DMS53 (cell line): ENCODE measurements around the gene ADD1.
"Not testable (repeated sequence)": the region's sequence is repeated elsewhere in the genome, so short reads cannot be mapped to it uniquely, and the experiment has no call there.

ENCODE experiments used
- DNase-seq: peaks from one replicate; lab custom pipeline; 2025; lab: John Stamatoyannopoulos, UW

The ADD1 gene

DNA sequence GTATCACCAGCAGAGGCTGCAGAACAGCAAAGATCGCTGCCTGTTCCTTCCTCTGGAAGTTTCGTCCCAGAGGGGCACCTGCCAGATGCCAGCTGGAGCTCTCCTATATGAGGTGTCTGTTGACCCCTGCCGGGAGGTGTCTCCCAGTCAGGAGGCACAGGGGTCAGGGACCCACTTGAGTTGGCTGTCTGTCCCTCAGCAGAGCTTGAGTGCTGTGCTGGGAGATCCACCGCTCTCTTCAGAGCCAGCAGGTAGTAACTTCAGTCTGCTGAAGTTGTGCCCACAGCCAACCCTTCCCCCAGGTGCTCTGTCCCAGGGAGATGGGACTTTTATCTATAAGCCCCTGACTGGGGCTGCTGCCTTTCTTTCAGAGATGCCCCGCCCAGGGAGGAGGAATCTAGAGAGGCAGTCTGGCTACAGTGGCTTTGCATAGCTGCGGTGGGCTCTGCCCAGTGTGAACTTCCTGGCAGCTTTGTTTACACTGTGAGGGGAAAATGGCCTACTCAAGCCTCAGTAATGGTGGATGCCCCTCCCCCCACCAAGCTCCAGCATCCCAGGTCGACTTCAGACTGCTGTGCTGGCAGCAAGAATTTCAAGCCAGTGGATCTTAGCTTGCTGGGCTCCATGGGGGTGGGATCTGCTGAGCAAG, 78.9 kb downstream of the ADD1 start:
- DNase-seq = not testable (repeated sequence)

DNA sequence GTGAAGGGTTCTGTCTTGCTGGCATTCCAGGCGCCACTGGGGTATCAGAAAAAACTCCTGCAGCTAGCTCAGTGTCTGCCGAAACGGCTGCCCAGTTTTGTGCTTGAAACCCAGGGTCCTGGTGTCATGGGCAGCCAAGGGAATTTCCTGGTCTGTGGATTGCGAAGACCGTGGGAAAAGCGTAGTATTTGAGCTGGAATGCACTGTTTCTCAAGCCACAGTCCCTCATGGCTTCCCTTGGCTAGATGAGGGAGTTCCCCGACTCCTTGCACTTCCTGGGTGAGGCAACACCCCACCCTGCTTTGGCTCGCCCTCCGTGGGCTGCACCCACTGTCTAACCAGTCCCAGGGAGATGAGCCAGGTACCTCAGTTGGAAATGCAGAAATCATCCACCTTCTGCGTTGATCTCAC, 79.5 kb downstream of the ADD1 start:
- no peak for DNase-seq

DNA sequence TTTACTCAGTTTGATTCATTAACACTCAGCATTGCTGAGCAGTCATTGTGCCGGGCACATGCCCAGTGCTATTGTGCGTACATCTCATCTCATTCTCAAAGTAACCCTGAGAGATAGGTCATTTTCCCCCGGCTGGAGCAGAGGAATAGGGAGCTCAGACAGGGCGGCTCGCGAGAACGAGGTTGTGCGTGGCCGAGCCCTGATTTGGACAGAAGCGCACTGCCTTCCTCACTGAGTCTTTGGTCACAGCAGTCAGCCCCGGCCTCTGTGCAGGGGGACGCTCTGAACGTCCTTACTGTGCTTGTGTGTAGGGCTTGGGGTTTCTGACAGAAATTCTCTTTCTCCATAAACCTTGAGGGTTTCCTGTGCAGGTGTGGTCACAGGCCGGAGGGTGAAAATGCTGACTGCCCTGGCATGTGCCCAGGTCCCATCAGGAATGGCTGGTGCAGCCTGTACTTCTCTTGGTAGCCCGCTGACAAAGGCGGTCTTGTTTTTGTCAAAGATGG, 80.1 kb downstream of the ADD1 start:
- DNase-seq = no peak

DNA sequence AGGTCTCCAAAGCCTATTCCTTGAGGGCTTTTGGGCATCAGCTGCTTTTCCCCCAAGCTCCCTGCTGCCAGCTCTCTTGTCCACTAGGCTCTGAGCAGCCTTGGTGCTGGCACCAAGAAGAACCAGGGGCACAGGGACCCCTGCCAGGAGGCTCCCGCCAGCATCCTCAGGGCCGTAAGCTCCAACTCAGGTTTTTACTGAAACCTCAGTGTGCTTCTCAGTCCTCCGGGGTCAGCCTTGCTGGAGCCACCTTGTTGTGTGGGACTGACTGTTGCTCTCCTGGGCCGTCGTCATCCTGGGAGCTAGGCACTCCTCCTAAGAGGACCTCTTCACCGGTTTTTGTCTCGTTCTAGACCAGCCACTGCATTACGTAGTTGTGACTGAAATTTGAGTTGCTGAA, 80.6 kb downstream of the ADD1 start:
- DNase-seq = no peak

DNA sequence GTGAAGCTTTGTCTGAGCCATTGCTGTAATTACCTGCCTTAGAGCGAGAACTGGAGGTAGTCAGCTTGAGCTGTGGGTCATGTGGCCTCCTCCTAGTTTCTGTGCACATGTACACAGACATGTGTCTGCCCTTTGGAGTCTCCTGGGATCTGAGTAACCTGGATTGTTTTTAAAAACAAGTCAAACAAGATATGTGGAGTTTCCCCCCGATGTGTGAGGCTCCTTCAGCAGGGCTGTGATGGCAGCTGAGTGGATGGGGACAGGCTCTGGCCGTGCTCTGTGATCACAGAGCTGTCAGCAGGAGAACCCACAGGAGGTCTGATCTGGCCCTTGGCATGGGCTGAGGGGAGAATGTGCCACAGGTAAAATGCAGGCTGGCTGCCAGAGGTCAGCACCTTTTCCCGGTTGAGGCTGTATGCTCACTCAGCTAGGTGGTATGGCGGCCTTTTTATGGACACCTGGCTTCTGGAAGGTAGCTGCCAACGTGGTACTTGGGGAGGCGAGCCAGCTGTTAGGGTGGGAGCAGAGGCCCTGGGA, 81.2 kb downstream of the ADD1 start:
- no peak for DNase-seq

DNA sequence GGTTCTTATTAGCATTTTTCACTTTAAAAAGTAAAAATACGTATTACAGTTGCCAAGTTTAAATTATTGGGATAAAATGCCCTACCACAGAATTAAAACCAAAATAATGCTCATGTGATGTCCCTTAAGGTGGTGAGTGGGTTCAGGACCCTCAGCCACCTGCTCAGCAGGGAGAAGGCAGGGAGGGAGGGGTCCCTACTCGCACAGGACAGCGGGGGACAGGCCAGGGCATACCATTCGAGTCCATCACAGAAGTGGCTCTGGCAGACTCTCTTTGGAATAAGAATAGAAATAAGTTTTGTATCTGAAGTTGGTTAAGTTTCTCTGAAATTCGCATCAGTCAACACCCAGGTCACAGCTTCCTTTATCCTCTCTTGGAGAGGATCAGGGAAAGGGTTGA, 81.9 kb downstream of the ADD1 start:
- no peak for DNase-seq

DNA sequence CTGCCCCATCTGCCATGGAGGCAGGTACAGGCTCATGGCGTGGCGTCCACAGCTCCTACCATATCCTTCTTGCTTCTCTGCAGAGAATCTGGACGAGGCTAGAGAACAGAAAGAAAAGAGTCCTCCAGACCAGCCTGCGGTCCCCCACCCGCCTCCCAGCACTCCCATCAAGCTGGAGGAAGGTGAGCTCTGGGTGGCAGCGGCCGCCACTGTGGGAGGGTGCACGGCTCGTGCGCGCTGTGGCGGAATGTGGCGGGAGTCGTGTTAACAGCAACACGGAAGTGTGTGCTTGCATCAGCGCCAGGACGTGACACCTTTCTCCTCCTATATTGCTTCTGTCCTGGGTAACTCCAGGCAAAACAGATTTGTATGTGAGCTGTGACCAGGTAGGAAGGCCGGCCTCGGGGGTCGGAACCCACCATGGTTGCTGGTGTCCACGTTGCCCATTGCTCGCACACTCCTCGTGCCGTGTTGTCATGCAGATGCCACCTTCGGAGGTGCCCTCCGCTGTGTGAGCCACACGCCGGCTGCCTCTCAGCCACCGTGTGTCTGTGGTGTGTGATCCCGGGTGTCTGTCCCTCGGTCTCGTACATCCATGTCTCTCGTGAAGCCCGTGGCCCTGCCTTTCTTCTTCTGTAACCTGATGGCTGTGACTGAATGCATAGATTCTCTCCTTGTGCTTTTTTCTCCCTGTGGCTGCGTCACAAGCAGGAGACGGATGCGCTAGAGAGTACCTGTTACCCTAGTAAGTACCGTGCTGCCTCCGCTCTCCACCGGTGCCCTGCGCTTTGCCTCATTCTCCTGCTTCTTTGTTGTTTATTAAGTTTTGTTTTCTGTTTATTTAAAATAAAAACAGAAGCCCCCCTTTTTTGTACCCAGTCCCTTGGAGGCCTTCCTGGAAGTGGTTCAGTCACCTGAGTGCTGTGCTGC, 82.6 kb downstream of the ADD1 start:
- no peak for DNase-seq

DNA sequence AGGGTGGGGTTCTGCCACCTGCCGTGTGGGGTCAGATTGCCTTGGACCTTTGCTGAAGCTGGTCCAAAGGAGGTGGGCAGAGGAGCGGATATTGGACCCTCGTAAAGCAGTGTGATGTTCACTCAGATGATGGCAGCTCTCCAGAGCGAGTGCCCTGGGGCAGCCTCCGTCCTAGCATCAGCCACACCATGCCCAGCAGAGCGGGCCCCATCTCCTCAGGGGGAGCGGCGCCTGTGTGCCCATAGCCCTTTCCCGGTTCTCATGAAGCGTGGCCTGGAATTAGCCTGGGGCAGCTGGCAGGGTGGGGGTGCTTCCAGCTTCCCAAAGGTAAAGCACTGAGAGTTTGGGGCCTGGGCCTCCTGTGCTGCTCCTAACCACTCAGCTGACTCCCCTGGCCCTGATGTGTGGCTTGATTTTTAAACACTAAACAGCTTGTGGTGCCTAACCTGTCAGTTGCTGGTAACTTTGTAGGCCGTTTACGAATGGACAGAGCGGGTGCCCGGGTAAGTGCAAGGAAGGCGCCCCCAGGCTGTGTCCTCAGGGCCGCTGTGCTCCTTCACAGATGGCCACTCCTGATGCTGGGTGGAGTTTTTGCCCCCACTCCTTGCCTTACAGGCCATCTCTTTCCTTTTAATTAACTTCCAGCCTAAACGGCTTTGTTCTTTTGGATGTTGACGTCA, 83.5 kb downstream of the ADD1 start:
- DNase-seq = no peak

DNA sequence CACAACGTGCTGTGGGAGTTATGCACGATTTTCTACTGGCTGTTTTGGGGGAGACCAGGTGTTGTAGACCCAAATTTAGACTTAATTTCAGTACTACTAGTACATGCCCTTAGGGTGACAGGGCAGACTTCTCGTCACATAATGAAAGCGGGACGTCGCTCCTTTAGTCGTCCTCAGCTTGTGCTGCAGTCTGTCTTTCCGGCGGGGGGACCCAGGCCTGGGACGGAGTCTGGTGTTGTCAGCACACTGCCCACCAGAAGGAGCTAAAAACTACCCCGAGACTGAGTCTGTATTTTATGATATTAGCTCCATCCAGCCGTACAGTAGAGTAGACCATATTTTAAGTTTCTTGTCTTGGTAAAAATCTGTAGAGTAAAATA, 84.0 kb downstream of the ADD1 start:
- no peak for DNase-seq

DNA sequence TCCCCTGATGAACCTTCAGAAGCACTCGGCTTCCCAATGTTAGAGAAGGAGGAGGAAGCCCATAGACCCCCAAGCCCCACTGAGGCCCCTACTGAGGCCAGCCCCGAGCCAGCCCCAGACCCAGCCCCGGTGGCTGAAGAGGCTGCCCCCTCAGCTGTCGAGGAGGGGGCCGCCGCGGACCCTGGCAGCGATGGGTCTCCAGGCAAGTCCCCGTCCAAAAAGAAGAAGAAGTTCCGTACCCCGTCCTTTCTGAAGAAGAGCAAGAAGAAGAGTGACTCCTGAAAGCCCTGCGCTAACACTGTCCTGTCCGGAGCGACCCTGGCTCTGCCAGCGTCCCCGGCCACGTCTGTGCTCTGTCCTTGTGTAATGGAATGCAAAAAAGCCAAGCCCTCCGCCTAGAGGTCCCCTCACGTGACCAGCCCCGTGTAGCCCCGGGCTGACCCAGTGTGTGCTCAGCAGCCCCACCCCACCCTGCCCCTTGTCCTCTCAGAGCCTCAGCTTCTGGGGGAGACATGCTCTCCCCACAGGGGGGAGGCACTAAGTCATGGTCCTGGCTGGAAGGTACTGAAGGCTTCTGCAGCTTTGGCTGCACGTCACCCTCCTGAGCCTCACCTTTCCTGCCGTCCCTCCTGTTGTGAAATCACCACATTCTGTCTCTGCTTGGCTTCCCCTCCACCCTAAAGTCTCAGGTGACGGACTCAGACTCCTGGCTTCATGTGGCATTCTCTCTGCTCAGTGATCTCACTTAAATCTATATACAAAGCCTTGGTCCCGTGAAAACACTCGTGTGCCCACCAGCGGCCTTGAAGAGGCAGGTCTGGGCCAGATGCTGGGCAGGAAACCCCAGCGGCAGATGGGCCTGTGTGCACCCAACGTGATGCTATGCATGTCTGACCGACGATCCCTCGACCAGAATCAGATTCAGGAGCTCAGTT, 84.9 kb downstream of the ADD1 start:
- DNase-seq = no peak

DNA sequence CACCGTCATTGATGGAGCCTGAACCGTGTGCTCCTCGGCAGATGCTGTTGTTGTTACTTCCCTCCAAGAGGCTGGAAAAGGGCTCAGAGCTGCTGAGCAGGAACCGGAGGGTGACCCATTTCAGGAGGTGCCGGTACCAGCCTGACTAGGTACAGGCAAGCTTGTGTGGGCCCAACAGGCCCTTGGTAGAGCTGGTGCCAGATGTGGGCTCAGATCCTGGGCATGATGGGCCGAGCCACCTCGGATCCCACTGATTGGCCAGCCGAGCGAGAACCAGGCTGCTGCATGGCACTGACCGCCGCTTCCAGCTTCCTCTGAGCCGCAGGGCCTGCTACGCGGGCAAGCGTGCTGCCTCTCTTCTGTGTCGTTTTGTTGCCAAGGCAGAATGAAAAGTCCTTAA, 85.8 kb downstream of the ADD1 start:
- DNase-seq = peak; percentile 50

DNA sequence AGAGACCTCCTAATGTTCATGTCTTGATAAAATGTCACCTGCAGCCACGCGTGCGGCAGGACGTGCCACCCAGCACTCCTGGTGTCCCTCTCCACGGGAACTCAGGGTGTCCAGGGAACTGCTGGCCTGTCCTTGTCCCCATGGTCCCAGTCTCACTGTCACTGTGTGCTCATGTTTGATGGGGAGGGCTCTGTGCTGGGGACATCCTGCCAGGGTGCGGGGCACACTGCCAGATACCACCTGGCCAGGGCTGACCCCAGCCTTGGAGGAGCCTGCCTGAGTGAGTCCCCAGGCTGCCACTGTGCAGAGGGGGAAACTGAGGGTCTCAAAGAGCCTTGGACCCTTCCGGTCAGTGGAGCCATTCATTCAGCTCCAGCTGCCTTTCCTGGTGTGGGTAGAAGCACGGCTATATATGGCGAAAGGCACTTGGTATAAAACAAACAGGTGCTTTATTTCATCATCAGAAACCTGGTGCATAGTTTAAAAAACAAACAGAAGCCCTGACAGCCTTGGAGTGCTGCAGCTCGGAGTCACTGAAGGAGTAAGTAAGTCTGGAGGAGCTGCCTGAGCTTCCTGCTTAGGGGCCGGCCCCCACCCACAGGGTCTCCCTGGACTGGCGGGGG, 86.6 kb downstream of the ADD1 start:
- DNase-seq = peak; percentile 95

DNA sequence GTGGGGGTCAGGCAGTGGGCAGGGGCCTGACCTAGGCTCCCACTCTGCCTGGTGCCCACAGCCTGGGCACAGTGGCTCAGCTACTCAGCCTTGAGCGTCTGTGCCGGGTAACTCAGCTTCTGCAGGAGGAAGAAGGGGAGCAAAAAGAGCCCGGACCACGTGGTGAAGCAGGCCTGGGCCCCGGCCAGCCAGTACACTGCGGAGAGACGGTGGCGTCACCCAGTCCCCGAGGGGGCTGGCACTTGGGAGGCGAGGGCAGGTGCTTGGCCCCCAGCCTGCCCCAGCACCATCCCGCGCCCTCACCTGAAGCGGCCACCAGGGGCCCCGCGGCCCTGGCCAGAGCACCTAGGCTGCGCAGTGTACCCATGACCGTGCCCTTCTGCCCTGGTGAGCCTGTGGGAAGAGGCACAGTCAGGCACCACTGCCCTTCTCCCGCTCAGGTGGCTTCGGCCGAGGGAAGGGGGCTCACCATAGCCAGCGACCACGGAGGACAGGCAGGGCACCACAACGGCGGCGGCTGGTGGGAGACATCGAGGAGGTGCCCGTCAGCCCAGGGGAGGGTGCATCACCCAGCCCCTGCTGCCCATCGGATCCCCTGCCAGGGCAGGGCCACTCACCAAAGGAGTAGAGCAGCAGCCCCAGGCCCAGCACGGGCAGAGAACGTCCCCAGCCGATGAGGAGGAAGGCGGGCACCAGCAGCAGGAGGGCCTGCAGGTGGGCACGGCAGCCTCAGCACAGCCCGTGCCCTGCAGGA, 87.3 kb downstream of the ADD1 start:
- DNase-seq = peak; percentile 98

DNA sequence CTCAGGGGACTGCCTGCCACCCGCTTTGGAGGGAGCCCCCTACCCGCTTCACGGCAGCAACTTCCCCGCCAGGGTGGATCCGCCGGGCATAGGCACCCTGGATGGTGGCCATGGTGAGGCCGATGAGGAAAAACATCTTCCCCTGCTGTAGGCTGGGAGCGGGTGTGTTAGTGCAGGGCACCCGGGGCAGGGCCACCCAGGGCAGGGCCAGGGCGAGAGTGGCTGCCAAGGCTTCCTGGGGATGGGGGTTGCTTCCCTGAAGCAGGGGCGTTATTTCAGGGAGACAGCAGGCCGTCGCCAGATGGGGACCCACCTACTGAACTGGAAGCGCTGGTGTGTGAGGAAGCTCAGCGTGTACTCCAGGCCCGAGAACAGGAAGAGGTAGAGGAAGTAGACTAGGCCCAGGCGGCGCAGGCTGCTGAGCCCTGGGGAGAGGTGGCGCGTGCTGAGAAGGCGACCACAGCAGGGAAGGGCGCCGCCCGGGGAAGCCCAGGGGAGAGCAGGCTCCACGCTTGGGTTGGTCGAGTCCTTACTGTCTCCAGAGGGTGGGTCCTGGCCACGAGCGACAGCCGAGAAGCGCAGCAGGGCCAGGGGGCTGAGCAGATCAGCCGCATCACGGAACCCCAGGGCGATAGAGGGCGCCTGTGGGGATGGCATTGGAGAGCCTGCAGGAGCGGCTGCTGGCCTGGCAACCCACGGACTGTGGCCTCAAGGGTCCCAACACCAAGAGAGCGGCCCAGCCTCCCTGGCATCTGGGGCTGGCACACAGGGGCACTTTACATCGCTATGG, 88.1 kb downstream of the ADD1 start:
- DNase-seq = no peak

DNA sequence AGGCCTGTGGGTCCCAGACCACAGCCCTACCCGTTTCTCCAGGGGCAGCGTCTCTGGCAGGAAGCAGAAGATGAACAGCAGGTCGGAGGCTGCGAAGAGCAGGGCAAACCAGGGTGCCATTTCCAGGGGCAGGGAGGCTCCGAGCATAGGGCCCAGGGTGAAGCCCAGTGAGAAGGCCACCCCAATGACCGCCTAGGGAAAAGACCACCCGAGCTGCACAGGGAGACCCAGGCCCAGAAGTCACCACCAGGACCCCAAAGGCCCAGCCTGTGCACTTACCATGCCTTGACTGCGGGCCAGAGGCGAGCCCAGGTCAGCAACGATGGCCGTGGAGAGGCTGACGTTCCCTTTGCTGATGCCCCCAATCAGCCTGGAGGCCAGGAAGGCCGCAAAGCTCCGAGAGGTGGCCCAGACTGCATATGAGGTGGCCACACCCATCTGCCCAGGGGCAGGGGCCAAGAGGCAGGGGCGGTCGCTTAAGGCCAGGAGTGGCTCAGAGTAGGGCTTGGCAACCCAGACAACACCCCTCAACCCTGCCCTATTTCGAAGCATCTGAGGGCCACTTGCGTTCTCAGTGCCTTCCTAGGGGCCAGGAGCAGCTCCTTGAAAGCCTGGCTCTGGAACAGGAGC, 88.8 kb downstream of the ADD1 start:
- no peak for DNase-seq

DNA sequence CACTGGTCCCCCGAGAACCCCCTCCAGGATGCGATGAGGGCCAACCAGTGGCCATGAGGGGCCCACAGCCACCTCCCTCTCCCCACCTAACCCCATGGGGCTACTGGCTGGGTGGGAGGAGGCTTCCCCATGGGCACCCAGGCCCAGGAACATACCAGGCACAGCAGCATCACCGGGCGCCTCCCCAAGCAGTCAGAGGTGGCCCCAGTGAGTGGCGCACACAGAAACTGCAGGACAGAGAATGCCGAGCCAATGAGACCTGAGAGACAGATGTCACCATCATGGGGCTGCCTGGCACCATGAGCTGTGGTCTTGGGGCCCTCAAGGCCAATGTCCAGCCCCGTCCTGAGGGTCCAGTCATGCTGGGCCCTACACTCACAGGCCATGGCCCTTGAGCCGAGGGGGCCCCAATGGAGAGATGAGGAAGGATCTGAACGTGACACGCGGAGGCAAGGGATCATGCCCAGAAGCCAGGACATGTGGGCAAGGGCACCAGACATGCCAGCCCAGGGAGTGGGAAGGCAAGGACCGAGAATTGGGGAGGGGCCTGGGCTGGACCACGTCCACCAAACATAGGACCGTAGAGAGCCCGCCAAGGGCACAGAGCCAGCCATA, 89.4 kb downstream of the ADD1 start:
- peak; percentile 54 for DNase-seq

DNA sequence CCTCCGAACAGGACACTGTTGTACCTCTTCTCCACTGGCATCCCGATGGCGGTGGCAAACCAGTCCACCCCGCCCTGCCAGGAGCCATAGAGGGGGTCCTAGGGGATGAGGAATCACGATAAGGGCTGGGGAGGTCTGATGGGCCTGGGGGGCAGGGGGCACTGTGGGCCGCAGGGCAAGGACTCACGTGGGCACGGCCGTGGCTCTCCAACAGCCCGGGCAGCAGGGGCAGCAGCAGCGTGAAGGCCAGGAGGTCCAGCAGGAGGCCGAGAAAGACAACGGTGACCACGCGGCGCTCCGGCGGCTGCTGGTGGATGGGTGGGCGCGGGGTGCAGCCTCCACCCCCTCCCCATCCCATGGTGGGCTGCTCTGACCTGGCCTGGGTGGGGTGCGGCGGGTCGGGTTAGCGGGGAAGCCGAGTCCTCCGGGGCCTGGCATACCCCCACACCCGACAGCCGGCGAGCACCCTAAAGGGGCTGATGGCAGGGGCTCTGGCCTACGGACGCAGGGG, 90.0 kb downstream of the ADD1 start:
- no peak for DNase-seq
